ENCODE results near the gene RCSD1.

The RCSD1 gene

GRCh38 chr1:167645625-167646414 is 15.8 kb downstream of the RCSD1 start:
- no peak overlapping the region for H3K4me3 ChIP-seq (ENCODE audit: low read depth, low read length)
- no peak for DNase-seq (ENCODE audit: low read depth)
- TF ChIP-seq CTCF (IDR thresholded peaks at IDR 0.05; ENCODE audit: low read depth, low read length): no peak
- TF ChIP-seq MYC (IDR thresholded peaks at IDR 0.05; ENCODE audit: low read depth, low read length): no peak
- no peak for TF ChIP-seq POLR2A (IDR thresholded peaks at IDR 0.05; ENCODE audit: extremely low read depth, insufficient read length)
- TF ChIP-seq, protein P1, sequence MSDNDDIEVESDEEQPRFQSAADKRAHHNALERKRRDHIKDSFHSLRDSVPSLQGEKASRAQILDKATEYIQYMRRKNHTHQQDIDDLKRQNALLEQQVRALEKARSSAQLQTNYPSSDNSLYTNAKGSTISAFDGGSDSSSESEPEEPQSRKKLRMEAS (IDR thresholded peaks at IDR 0.05; ENCODE audit: low read depth, low read length): no peak

DNA sequence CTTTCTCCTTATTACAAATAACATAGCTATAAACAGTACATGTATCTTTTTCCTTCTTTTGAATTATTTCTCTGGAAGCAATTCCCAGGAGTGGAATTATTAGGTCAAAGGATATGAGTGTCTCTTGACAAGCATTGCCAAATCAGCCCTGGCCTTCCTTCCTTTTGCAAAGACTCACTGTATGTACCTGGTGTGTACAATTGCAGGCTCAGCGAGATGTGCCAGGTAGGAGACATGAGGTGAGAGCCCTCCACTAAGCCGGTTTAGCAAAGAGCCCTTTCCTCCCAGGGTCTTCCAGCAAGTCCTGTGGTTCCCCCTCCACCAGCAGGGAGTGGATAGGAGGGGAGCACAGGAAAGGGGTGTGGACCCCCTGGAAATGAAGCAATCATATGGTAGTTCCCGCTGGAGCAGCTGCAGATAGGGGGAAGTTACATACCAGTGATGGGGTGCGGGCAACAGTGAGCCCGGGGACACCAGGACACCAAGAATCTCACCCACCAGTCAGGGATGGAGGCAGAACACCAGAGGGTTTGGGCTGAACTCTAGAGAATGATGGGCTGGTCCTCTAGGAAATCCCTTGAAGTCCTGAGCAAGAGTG is 18.3 kb downstream of the RCSD1 start:
- H3K4me3 ChIP-seq (ENCODE audit: low read depth, low read length): no peak overlapping the region
- no peak for TF ChIP-seq MYC (IDR thresholded peaks at IDR 0.05; ENCODE audit: low read depth, low read length)
- TF ChIP-seq, protein P1 (IDR thresholded peaks at IDR 0.05; ENCODE audit: low read depth, low read length): no peak
- peak; percentile 24 for DNase-seq (ENCODE audit: low read depth)

DNA sequence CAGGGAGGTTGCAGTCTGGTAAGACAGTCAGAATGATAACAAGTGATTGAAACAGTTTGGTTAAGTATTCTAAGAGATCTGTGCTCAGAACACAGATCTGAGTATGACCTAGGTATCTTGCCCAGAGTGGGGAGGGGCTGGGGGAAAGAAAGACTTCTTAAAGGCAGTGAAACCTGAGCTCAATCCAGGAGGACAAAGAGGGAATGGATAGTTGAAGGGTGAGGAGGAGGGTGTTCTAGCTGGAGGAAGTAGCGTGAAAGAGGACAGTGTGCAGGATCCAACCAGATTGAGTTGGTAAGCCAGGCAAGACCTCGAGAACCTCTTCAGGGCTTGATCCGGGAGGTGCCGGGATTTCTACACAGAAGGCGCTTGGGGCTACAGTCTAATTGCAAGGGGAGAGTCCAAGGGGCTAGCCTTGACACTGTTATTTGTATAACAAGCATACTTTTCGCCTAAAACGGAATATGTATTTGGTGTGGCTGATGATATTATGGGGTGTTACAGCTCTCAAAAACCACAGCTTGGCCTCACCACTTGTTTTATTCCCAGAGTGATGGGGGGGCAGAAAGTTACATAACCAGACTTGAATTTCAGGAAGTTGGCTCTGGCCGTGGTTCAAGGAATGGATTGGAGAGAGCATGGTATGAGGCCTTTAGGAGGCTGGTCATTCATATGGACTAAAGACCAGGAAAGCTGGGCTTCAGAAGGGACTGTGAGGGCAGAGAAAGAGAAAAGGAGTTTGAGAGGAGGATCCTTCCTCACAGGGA is 19.1 kb downstream of the RCSD1 start:
- H3K4me3 ChIP-seq (ENCODE audit: low read depth, low read length): no peak overlapping the region
- peak; percentile 77 for DNase-seq (ENCODE audit: low read depth)
- TF ChIP-seq, protein P1 (IDR thresholded peaks at IDR 0.05; ENCODE audit: low read depth, low read length): no peak; the same call in 1 of the 2 replicates
- no peak for TF ChIP-seq CTCF (IDR thresholded peaks at IDR 0.05; ENCODE audit: low read depth, low read length)
- TF ChIP-seq POLR2A (IDR thresholded peaks at IDR 0.05; ENCODE audit: extremely low read depth, insufficient read length): no peak
- no peak for TF ChIP-seq MYC (IDR thresholded peaks at IDR 0.05; ENCODE audit: low read depth, low read length)

- peak; percentile 76 for DNase-seq (ENCODE audit: low read depth)
- no peak overlapping the region for H3K4me3 ChIP-seq (ENCODE audit: low read depth, low read length)
- TF ChIP-seq CTCF (IDR thresholded peaks at IDR 0.05; ENCODE audit: low read depth, low read length): no peak
- TF ChIP-seq, protein P1 (IDR thresholded peaks at IDR 0.05; ENCODE audit: low read depth, low read length): 0 out of 2 replicates have a peak, but pooled peaks have one; percentile 13
Observed at GRCh38 chr1:167650269-167651160, 20.5 kb downstream of the RCSD1 start.

GRCh38 chr1:167651161-167651693 is 21.2 kb downstream of the RCSD1 start:
- DNase-seq (ENCODE audit: low read depth): no peak
- TF ChIP-seq CTCF (IDR thresholded peaks at IDR 0.05; ENCODE audit: low read depth, low read length): no peak
- TF ChIP-seq POLR2A (IDR thresholded peaks at IDR 0.05; ENCODE audit: extremely low read depth, insufficient read length): no peak
- no peak for TF ChIP-seq MYC (IDR thresholded peaks at IDR 0.05; ENCODE audit: low read depth, low read length)
- TF ChIP-seq, protein P1 (IDR thresholded peaks at IDR 0.05; ENCODE audit: low read depth, low read length): no peak
- no peak overlapping the region for H3K4me3 ChIP-seq (ENCODE audit: low read depth, low read length)

Measured in NB4 (cell line).